ENCODE measurements around the gene GTSE1.
A peak's percentile ranks its signal among the peaks of the same experiment; 100 is the strongest.

GTSE1 gene

GRCh38 chr22:46352691-46353386, 56.2 kb downstream of the GTSE1 start:
- no peak overlapping the region; a peak in 1 of 20 replicates for H3K4me3 ChIP-seq
- H4K20me1 ChIP-seq, result peaks cover 46 to 100% (median 97%) of the 10 kb centered on the region in 11 experiments; a peak in 21 of 22 replicates
- H3K9ac ChIP-seq, result peak overlapping the region in 7 of 11 experiments; percentile 14 to 46 (median 36); a peak in 8 of 22 replicates
- no peak for TF ChIP-seq Cebpa-rat (IDR thresholded peaks at IDR 0.05)
- peak overlapping the region in 4 of 11 experiments; percentile 3 to 49 (median 28); a peak in 5 of 22 replicates for H3K27ac ChIP-seq
- no peaks in the 10 kb centered on the region for H3K9me3 ChIP-seq (replicated peaks in 1 of 11)
- H3K4me2 ChIP-seq, result peak overlapping the region in 9 of 11 experiments; percentile 4 to 91 (median 75); a peak in 16 of 22 replicates
- H3K4me1 ChIP-seq, result peaks cover 15 to 62% (median 59%) of the 10 kb centered on the region in 10 experiments
- H3K27me3 ChIP-seq, result no peaks in the 10 kb centered on the region
- H3K36me3 ChIP-seq, result peaks cover 71 to 95% (median 88%) of the 10 kb centered on the region in 11 experiments

GRCh38 chr22:46353483-46354105, 56.9 kb downstream of the GTSE1 start:
- Histone ChIP-seq H3K4me2 (peak overlapping the region in 9 of 11 experiments; percentile 4 to 91 (median 75); a peak in 16 of 22 replicates), H3K4me3 (no peak overlapping the region; a peak in 1 of 20 replicates), H3K27me3 (no peaks in the 10 kb centered on the region), H3K9me3 (replicated peaks in 1 of 11) (no peaks in the 10 kb centered on the region), H3K4me1 (peaks cover 15 to 67% (median 59%) of the 10 kb centered on the region in 10 experiments), H3K9ac (peak overlapping the region in 7 of 11 experiments; percentile 14 to 46 (median 36); a peak in 9 of 22 replicates), H4K20me1 (peaks cover 39 to 100% (median 97%) of the 10 kb centered on the region in 11 experiments; a peak in 21 of 22 replicates), H3K27ac (peak overlapping the region in 4 of 11 experiments; percentile 13 to 49 (median 33); a peak in 4 of 22 replicates), H3K36me3 (peaks cover 63 to 95% (median 88%) of the 10 kb centered on the region in 11 experiments)
- no peak for TF ChIP-seq Cebpa-rat (IDR thresholded peaks at IDR 0.05)

GRCh38 chr22:46354176-46354992, 57.7 kb downstream of the GTSE1 start:
- H3K9ac ChIP-seq, result peak overlapping the region in 3 of 11 experiments; percentile 31 to 37 (median 34); a peak in 3 of 22 replicates
- H3K36me3 ChIP-seq, result peaks cover 55 to 92% (median 86%) of the 10 kb centered on the region in 11 experiments
- H3K4me1 ChIP-seq, result peaks cover 15 to 67% (median 59%) of the 10 kb centered on the region in 10 experiments
- no peak for TF ChIP-seq Cebpa-rat (IDR thresholded peaks at IDR 0.05)
- H3K27me3 ChIP-seq, result no peaks in the 10 kb centered on the region
- H3K27ac ChIP-seq, result peak overlapping the region in 1 of 11 experiments; percentile 49; a peak in 1 of 22 replicates
- H4K20me1 ChIP-seq, result peaks cover 39 to 100% (median 97%) of the 10 kb centered on the region in 11 experiments; a peak in 21 of 22 replicates
- no peaks in the 10 kb centered on the region for H3K9me3 ChIP-seq (replicated peaks in 1 of 11)
- peak overlapping the region in 7 of 11 experiments; percentile 81 to 91 (median 85); a peak in 12 of 22 replicates for H3K4me2 ChIP-seq
- H3K4me3 ChIP-seq, result no peak overlapping the region

GRCh38 chr22:46354993-46355305, 58.3 kb downstream of the GTSE1 start:
- H3K27me3 ChIP-seq, result 0 out of 22 replicates have a peak, but pooled peaks cover 0 to 4% (median 0%) of the 10 kb centered on the region in 11 experiments
- H3K4me1 ChIP-seq, result peaks cover 15 to 67% (median 59%) of the 10 kb centered on the region in 10 experiments
- no peak overlapping the region for H3K4me3 ChIP-seq
- H3K4me2 ChIP-seq, result peak overlapping the region in 9 of 11 experiments; percentile 50 to 91 (median 84); a peak in 15 of 22 replicates
- no peak for TF ChIP-seq Cebpa-rat (IDR thresholded peaks at IDR 0.05)
- no peaks in the 10 kb centered on the region for H3K9me3 ChIP-seq (replicated peaks in 1 of 11)
- peaks cover 49 to 92% (median 83%) of the 10 kb centered on the region in 11 experiments for H3K36me3 ChIP-seq
- no peak overlapping the region for H3K27ac ChIP-seq
- no peak overlapping the region for H3K9ac ChIP-seq
- H4K20me1 ChIP-seq, result peaks cover 39 to 100% (median 98%) of the 10 kb centered on the region in 11 experiments; a peak in 21 of 22 replicates

- Histone ChIP-seq H3K9ac (peak overlapping the region in 10 of 11 experiments; percentile 10 to 64 (median 40); a peak in 15 of 22 replicates), H3K27ac (peak overlapping the region in 9 of 11 experiments; percentile 11 to 48 (median 23); a peak in 10 of 22 replicates), H3K4me2 (peak overlapping the region; percentile 62 to 91 (median 81)), H3K27me3 (0 out of 22 replicates have a peak, but pooled peaks cover 0 to 7% (median 0%) of the 10 kb centered on the region in 11 experiments), H3K36me3 (peaks cover 44 to 89% (median 80%) of the 10 kb centered on the region in 11 experiments), H3K9me3 (replicated peaks in 1 of 11) (no peaks in the 10 kb centered on the region), H4K20me1 (peaks cover 39 to 99% (median 96%) of the 10 kb centered on the region in 11 experiments; a peak in 21 of 22 replicates), H3K4me3 (peak overlapping the region in 1 of 10 experiments; percentile 14; a peak in 1 of 20 replicates), H3K4me1 (peaks cover 15 to 67% (median 59%) of the 10 kb centered on the region in 10 experiments)
- no peak for TF ChIP-seq Cebpa-rat (IDR thresholded peaks at IDR 0.05)
These were observed 58.8 kb downstream of the GTSE1 start for GRCh38 chr22:46355369-46355995.

GRCh38 chr22:46355996-46356471, 59.4 kb downstream of the GTSE1 start:
- H3K4me1 ChIP-seq, result peaks cover 15 to 67% (median 59%) of the 10 kb centered on the region in 10 experiments
- peaks cover 39 to 99% (median 91%) of the 10 kb centered on the region in 11 experiments; a peak in 21 of 22 replicates for H4K20me1 ChIP-seq
- H3K9me3 ChIP-seq (replicated peaks in 1 of 11), result no peaks in the 10 kb centered on the region
- H3K4me3 ChIP-seq, result 0 out of 20 replicates have a peak overlapping the region, but pooled peaks of 1 of the 10 experiments have one; percentile 14
- peak overlapping the region in 9 of 11 experiments; percentile 11 to 48 (median 23); a peak in 11 of 22 replicates for H3K27ac ChIP-seq
- H3K9ac ChIP-seq, result peak overlapping the region in 10 of 11 experiments; percentile 10 to 64 (median 40); a peak in 15 of 22 replicates
- peaks cover 0 to 12% (median 0%) of the 10 kb centered on the region in 11 experiments; a peak in 2 of 22 replicates for H3K27me3 ChIP-seq
- H3K36me3 ChIP-seq, result peaks cover 39 to 84% (median 75%) of the 10 kb centered on the region in 11 experiments
- no peak for TF ChIP-seq Cebpa-rat (IDR thresholded peaks at IDR 0.05)
- peak overlapping the region; percentile 62 to 91 (median 81) for H3K4me2 ChIP-seq

Measured in BLaER1 treated with 17β-estradiol and CSF1 and Interleukin-3, amounts not matched to agents 10 nM and 100 nM (cell line).